ENCODE measurements around the gene GGTLC1.

Gene GGTLC1

DNA sequence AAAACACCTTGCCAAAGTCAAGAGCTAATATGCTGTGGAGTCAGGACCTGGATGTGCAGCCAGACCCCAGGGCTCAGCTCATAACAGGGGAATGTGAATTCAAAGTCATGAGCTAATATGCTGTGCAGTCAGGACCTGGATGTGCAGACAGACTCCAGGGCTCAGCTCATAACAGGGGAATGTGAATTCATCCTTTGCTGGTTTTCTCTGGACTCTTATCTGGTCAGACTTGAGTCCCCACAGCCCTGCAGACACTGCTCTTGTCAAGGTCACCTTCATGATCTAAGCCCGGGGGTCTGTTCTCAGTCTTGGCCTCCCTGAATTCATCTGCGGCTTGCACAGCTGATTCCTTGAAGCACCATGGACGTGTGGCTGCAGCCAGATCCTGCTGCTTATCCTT is 19.2 kb upstream of the GGTLC1 start:
- no peak for DNase-seq (ENCODE audit: low read depth)
- no peak overlapping the region for H3K4me3 ChIP-seq (ENCODE audit: low read depth, low read length)
- in situ Hi-C loops (cut with HindIII; ENCODE audit: low sequenced_read_pairs) = no loop called here
- TF ChIP-seq, protein P1, sequence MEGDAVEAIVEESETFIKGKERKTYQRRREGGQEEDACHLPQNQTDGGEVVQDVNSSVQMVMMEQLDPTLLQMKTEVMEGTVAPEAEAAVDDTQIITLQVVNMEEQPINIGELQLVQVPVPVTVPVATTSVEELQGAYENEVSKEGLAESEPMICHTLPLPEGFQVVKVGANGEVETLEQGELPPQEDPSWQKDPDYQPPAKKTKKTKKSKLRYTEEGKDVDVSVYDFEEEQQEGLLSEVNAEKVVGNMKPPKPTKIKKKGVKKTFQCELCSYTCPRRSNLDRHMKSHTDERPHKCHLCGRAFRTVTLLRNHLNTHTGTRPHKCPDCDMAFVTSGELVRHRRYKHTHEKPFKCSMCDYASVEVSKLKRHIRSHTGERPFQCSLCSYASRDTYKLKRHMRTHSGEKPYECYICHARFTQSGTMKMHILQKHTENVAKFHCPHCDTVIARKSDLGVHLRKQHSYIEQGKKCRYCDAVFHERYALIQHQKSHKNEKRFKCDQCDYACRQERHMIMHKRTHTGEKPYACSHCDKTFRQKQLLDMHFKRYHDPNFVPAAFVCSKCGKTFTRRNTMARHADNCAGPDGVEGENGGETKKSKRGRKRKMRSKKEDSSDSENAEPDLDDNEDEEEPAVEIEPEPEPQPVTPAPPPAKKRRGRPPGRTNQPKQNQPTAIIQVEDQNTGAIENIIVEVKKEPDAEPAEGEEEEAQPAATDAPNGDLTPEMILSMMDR (IDR thresholded peaks at IDR 0.05; ENCODE audit: low read depth, low read length, missing control alignments) = no peak

DNA sequence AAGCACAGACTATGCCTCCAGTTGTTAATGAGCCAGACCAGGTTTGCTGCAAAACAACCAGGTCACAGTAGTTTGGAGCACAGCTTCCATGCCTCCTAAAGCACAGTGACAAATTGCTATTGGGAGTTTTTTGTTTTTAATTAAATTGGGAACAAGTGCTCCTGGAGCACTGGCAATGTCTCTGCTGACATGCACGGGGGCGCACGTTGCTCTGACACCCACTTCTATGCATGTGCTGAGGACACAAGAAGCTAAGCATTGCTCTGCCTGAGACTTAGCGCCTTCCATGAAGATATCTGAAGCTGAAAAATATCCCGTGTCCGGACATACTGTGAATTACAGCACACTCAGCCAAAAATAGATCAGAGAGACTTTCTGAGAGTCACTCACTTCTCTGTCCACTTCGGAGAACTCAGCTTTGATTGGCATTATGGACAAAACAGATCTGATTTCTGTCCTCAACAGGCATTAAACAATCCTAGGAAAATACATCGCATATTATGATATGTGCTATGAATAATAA is 18.6 kb upstream of the GGTLC1 start:
- in situ Hi-C loops (cut with HindIII; ENCODE audit: low sequenced_read_pairs) = no loop called here
- H3K4me3 ChIP-seq (ENCODE audit: low read depth, low read length) = no peak overlapping the region
- TF ChIP-seq, protein P1 (IDR thresholded peaks at IDR 0.05; ENCODE audit: low read depth, low read length, missing control alignments) = no peak
- DNase-seq (ENCODE audit: low read depth) = no peak

DNA sequence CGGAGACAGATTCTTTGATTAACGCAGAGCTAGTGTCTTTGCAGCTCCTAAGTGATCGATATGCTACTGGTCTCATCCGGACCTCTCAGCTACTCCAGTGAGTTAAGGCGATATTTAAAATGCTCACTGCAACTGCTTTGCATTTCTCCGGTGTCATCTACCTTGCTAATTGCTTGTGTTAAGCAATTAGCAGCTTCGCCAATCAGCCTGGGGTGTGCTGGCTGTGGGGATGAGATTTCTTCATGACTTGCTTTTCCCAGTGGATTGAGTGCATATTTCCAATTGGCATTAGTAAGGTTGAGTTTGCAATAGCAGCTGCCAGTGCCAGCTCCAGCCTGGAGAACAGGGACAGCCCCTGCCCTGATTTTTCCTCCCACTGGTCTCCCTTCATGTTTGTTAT is 18.0 kb upstream of the GGTLC1 start:
- in situ Hi-C loops (cut with HindIII; ENCODE audit: low sequenced_read_pairs) = no loop called here
- DNase-seq (ENCODE audit: low read depth) = no peak
- no peak overlapping the region for H3K4me3 ChIP-seq (ENCODE audit: low read depth, low read length)
- TF ChIP-seq, protein P1 (IDR thresholded peaks at IDR 0.05; ENCODE audit: low read depth, low read length, missing control alignments) = no peak

DNA sequence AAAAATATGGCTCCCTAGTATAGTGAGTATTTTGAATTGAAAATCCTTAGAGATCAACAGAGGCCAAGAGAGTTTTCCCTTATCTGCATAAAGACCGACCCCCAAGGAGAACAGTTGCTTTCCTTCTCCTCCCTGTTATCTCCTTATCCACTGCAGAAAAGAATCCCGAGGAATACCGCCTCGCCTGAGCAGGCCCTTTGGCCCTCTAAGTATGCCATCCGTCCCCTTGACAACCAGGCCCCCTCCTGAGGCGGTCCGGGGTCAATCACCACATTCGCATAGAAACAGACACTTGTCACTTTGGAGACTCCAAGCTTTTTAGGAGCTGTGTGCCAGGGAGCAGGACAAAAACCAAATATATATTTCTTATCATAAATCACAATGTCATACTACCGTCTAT is 15.9 kb upstream of the GGTLC1 start:
- no peak overlapping the region for H3K4me3 ChIP-seq (ENCODE audit: low read depth, low read length)
- in situ Hi-C loops (cut with HindIII; ENCODE audit: low sequenced_read_pairs) = no loop called here
- TF ChIP-seq, protein P1 (IDR thresholded peaks at IDR 0.05; ENCODE audit: low read depth, low read length, missing control alignments) = no peak
- no peak for DNase-seq (ENCODE audit: low read depth)

DNA sequence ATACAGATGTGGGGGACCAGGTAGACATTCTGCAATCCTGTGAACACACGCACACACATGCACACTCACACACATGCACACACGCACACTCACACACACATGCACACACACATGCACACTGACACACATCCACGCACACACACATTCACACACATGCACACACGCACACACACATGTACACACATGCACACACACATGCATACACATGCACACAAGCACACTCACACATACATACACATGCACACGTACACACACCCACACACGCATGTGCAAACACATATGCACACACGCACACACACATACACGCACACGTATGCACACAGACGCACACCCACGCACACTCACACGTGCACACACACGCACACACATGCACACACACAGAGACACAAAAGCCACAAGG is 14.3 kb upstream of the GGTLC1 start:
- TF ChIP-seq, protein P1 (IDR thresholded peaks at IDR 0.05; ENCODE audit: low read depth, low read length, missing control alignments) = no peak
- in situ Hi-C loops (cut with HindIII; ENCODE audit: low sequenced_read_pairs) = no loop called here

DNA sequence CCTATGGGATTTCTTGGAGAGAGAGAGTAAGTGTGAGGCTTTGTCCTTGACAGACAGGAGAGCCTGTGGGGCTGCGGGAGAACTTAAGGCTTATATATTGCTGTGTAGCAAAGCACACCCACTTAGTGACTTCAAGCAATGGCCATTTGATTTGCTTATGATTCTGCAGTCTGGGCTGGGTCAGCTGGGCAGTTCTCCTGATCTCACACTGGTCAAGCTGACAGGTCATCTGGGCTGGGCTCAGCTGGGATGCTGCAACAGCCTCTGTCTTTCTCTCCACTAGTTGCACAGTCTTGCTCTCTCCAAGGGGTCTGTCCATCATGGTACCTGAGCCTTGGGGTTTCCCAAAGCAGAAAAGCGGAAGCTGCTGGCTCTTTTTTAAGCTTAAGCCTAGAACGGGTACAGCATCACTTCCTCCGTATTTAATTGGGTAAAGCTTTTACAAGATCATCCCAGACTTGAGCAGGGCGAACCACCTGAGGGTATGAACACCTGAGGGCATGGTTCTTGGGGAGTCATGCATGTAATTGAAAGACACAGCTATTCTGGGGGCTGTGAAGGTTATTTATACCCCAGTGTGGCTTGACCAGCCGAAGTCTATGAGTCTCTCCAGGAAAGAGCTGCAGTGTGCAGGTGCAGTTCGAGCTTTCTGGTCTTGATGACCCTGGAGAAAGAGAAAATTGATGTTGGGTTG is 13.3 kb upstream of the GGTLC1 start:
- TF ChIP-seq, protein P1 (IDR thresholded peaks at IDR 0.05; ENCODE audit: low read depth, low read length, missing control alignments) = no peak
- in situ Hi-C loops (cut with HindIII; ENCODE audit: low sequenced_read_pairs) = no loop called here
- DNase-seq (ENCODE audit: low read depth) = no peak
- no peak overlapping the region for H3K4me3 ChIP-seq (ENCODE audit: low read depth, low read length)

More for the DNA sequence above, 14.3 kb upstream of the GGTLC1 start:
- no peak for DNase-seq (ENCODE audit: low read depth)
- no peak overlapping the region for H3K4me3 ChIP-seq (ENCODE audit: low read depth, low read length)

Measured in astrocyte of the cerebellum (primary cell).